GM19238 (cell line): ENCODE data around the gene TFF1.
"Not testable (repeated sequence)": the region's sequence is repeated elsewhere in the genome, so short reads cannot be mapped to it uniquely, and the experiment has no call there.

Experiments used
- DNase-seq: peaks from one replicate; pipeline ENCODE4 v3.0.0; 2011; ENCODE audit warnings: low spot score; ENCODE audit not compliant: insufficient read length

Gene TFF1

DNA sequence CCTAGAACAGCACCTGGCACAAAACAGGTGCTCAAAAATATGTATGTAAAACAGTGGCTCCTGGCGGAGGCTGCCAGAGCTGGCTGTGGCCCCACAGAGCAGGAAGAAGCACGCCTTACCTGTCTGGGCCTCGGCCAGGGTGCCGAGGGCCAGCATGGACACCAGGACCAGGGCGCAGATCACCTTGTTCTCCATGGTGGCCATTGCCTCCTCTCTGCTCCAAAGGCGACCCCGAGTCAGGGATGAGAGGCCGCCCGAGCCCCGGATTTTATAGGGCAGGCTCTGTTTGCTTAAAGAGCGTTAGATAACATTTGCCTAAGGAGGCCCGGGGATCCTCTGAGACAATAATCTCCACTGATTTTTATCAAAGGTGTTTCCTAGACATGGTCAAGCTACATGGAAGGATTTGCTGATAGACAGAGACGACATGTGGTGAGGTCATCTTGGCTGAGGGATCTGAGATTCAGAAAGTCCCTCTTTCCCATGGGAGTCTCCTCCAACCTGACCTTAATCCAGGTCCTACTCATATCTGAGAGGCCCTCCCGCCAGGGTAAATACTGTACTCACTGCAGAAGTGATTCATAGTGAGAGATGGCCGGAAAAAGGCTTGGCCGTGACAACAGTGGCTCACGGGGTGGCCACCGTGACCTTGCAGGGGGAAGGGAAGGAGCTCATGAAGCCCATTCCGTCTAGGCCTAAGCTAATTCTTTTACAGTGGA is at the start of gene TFF1:
Gene TFF1 (minus strand): TSS at position 244 of the 719 bp plus-strand sequence. CDS start 40 bp downstream, at position 204.
- DNase-seq, result no peak

DNA sequence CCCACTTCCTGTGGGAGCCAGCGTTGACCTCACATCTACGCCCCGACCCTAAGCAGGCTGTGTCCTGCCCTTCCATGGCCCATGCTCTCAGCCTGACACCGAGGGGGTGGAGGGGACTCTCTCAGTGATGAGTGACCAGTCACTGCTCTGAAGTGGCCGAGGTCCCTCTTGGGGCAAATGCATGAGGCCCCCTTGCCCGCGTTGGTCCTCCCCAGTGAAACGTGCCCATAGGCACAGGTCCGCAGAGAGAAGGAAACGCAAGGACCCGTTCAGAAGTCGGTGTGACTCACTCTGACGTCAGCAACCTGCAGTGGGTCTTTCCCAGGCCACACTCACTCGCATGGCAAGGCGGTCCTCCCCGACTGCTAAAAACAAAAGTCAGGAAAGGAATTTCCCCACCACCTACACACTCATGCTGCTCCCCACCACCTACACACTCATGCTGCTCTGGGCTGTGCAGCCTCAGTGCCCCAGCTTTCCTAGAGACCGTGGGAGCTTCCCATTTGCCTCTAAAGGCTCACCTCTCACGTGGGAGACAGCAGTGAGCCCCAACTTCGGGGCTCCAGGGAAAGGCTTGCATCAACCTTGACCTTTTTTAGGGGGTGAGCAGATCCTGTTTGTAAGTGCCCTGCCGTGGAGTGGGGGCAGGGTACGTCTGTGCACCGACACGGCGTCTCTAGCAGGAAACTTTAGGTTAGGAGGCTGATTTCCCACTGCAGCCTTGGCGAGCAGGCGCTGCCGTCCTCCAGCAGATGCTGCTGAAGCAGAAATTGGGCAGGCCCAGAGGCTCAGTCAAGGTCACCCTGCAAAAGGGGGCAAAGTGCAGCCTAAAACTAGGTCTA is 48.8 kb upstream of the TFF1 start:
- peak; percentile 75 for DNase-seq

DNA sequence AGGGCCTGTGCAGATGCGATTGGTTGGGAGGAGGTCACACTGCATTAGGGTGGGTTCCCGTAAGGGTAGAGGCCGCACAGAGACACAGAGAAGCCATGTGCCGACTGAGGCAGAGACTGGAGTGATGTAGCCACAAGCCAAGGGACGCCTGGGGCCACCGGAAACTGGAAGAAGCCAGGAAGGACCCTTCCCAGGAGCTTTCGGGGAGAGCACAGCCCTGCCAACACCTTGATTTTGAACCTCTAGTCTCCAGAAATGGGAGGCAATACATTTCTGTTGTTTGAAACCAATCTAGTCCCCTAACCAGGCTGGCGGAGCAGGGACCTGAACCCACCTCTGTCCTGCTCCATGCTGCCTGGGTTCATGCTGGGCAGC is 48.2 kb upstream of the TFF1 start:
- DNase-seq, result no peak

DNA sequence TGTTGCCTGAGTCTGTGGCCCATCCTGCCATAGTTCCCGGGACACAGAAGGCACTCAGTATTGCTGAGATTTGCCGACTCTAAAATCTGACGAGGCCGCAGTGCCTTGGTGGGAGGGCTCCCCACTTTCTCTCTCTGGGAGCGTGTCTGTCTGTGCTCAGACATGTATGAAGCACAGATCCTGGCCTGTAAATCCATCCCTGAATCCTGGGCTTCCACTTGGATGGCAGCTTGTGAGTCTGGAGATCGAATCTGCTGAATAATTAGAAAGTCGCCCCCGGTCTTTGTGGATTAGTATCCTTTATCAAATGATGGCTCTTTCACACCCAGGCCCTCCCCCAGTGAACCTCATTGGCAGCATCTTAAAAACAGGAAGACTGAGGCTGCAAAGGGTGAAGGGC is 47.7 kb upstream of the TFF1 start:
- DNase-seq, result no peak

DNA sequence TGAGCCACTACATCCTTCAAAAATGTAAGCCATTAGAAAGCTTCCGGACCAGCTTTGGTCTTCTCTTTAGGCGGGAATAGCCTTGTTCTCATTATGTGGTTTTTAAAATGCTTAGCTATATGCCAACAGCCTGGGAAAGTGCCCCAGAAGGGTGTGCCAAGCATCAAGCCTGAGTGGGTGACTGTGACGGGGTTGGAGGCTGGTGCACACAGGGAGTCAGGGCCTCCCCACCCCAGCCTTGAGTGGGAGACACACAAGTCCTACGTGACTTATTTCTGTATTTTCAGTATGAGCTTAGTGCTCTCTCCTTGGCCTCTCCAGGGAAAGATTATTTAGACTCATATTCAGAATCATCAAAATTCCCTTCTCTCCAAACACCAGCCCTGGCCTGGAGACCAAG is 47.2 kb upstream of the TFF1 start:
- DNase-seq, result no peak

DNA sequence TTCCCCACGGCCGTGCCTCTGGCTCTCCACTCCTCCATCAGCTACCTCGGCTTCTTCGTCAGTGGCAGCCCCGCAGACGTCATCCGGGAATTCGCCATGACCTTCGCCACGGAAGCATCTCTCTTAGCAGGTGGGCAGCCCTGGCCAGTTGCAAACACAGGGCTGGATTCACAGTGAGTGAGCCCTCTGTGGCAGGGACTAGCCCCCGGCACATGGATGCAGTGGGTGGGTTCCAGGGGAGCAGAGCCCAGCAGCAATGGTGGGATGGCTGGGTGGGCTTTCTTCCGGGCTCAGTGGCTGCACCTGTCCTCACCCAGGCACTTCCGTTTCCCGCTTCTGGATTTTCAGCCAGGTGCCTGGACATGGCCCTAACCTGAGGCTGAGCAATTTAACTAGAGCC is 46.8 kb upstream of the TFF1 start:
- DNase-seq, result no peak

DNA sequence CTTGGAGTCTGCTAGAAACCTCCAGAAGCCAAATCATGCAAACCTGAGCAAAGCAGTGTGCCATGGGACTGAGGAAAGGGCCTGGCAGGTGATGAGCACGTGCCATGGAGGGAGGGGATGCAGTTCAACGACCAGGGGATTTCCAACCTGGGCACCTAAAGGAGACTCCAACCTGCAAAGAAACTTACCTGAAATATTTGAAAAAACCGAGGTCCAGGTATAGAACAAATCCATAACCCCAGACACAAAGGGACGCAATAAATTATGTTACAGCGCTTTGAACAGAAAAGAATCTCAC is 46.2 kb upstream of the TFF1 start:
- no peak for DNase-seq

DNA sequence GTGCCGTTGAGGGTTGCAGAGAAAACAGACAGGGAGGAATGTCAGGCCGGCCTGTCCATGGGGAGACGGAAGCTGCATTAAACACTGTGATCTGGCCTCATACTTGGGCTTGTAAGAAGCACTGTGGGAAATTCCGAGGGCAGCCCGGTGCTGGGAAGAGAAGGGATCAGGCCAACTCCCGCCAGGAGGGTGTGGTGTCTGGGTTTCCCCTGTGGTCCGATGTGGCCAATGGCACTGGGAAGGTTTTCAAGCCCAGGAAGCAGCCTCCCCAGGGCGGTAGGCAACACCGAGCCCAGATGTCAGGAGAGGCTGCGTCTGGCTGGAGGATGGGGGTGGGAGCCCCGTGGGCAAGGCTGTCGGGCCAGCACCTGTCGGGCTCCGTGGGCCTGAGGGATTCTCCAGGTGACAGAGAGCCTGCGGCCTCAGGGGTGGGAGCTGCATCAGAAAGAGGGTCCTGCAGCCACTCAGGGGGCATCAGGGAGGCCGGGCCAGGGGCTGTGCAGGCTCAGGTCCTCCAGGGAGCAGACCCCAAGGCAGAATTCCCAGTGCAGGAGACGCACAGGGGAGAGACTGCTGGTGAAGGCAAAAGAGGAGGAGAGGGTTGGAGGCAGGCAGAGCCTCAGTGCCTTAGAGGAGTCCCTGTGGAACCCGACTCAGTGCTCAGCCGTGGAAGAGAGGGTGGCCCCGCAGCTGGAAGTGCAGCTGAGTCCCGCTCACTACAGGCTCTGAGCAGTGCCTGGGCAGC is 45.7 kb upstream of the TFF1 start:
- DNase-seq, result no peak

DNA sequence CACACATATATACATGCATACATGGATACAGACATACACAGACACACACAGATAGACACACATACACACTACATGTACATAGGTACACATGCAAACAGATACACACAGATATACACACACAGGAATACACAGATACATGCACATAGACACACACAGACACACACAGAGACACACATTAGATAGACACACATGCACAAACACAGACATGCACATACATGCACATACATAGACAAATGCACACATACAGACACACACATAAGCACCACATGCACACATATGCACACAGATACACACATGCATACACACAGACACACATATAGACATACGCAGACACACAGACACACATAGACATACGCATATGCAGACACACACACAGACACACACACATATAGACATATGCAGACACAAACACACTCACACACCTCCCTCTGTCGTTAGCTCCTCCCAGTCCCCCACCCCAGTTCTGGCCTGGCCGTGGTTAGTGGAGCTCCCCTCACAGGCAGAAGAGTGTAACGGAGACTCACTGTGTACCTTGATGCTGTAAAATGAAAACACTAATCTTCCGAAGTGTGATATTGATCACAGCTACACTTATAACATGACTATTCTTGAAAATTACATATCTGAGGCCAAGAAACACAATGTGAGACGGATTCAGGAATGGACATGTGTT is 45.0 kb upstream of the TFF1 start:
- no peak for DNase-seq

DNA sequence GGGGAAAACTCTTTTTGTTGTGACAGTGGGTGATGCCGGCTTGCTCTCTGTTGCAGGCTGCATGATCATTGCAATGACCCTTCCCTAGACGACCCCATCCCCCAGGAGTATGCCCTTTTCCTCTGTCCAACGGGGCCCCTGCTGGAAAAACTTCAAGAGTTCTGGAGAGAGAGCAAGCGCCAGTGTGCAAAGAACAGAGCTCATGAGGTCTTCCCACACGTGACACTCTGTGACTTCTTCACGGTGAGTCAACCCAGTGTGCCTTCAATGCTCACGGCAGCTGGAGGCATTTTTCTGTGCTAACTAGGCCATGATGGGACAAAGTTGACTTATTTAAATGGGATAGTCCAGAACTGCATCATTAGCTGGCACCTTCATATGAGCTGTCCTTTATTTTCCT is 43.0 kb upstream of the TFF1 start:
- no peak for DNase-seq

DNA sequence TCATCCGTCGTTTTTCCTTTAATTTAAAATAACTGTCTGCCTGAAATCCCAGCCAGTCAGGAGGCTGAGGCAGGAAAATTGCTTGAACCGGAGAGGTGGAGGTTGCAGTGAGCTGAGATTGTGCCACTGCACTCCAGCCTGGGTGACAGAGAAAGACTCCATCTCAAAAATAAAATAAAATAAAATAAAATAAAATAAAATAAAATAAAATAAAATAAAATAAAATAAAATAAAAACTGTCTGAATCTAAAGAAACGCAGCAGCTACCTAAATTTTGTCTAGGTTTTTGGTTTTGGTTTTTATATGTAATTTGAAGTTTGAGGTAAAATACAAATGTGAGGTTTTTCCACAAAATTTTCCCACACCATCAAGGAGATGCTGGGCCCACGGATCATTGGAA is 42.4 kb upstream of the TFF1 start:
- not testable (repeated sequence) for DNase-seq

DNA sequence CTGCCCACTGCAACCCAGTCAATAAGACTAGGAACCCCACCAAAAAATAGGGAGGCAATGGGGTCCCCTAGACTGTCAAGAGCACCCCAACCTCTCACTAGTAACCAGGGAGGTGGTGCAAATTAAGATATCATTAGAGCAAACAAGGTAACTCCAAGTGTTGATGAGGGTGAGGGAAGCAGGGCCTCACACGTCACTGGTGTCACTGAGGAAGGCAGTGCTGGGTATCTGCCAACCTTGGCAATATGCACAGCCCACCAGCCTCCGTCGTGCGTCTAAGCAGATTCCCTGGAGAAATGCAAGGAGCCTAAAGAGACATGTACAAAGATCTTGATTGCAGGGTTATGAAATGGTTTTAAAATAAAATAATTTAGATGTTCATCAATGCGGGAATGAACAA is 41.1 kb upstream of the TFF1 start:
- DNase-seq, result no peak

DNA sequence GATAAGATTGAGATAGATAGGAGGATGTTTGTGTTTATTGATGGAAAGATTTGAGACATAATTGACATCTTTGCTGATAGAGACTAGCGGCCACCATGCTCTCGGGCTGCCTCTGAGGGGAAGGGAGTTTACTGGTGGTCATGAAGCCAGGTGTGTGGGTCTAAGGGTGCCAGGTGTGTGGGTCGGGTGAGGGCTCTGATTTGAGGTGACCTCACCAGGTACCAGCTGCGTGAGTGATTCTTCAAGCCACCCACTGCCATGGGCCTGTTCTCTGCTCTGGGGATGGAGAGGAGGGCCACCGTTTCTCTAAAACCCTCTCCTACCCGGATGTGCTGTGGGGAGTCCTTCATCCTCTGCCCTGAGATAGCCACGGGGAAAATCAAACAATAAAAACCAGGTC is 40.5 kb upstream of the TFF1 start:
- no peak for DNase-seq

DNA sequence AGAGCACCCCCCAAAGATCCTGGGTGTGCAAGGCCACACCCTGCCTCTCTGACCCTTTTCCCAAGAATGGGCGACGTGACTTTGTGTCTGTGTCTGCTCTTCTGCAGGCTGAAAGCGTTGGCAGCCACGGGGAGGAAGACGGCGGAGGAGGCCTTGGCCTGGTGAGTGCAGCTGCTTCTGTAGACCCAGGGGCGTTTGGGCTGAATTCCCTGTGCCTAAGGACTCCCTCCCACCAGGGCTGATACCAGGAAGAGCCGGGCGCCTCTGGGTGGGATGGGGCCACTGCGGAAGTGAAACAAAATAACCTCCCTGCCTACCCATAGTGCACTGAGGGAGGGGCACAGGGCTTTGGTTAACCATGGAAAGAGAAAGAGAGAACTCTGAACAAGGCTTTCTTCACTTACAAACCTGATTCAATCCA is 39.9 kb upstream of the TFF1 start:
- DNase-seq, result no peak

DNA sequence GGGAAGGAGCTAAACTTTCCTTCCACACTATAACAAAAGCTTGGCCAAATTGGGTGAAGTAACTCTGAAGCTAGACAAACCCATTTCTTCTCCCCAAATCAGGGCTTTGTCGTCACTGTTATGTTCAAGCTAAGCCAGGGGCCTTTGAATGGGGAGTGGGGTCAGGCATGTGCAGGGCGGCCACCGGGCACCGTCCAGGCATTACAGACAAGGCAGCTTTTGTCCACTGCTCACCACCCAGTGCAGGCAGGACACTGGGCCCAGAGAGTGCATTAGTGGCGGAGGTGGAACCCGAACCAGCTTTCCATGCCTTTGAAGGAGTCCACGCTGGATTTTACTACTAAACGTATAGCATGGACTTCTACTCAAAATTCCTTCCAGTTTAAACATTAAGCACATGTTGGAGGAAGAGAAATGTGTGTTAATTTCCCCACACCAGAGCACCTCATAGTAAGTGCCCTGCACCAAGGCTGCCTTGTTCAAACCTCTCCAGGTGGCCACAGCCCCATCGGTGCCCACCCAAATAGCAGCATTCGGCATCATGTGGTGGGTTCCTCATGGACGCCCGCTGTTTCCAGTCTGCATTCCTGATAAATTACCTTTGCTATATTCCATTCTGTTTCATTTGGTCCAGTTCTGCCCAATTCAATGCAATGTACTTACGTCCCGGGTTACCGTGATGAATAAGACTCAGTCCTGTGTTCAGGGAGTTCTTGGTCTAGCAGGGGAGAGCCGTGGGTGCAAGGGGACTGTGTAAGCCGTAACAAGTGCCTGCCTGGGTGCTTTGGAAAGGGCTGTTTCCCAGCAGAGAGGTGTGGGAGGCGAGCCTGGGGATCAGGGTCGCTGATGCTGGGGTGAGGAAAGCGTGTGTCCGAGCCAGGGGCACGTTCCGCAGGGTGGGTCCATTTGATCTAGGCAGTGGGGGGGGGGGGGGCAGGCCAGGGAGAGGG is 39.0 kb upstream of the TFF1 start:
- DNase-seq, result no peak

DNA sequence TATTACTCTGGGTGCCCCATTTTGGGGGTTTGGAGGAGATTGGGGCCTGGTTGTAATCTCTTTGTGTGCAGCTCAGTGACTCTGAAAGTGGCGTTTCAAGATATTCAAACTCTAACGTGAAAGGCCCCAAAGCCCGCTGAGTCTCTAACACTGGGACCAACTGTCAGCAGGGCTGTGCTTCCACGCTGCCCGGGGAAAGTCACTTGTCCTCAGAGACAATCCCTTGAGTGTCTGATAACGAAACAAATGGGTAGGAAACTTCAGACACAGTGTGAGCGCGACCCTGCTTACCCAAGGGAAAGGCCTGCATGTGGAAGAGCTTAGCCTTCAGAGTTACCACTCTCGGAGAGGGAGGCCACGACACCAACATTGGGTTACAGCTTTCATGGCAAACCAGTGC is 38.2 kb upstream of the TFF1 start:
- no peak for DNase-seq

DNA sequence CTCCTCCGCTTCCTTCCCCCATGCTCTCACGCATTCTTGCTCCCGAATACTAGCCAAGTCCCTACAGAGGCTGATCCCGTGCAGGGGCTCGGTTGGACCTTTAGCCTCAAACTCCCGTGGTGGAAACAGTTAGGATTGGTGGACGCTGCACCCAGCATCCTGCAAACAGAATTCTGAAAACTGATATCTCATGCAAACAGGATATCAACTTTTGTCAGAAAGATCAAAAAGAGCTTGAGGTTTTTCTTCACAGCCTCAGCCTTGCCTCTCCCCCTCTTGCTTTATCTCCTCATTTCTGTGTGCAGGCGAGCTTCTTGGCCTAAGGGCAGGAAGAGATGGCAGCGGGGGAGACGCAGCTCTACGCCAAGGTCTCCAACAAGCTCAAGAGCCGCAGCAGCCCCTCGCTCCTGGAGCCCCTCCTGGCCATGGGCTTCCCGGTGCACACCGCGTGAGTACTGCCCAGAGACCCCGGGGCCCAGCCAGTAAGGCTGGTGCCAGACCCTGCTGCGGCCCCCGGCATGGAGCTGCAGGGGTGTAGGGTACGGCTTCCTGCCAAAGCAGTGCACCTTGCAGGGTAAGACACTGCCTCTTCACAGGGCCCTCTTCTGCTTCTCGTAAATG is 37.4 kb upstream of the TFF1 start, which contains the start of gene UBASH3A:
Gene UBASH3A (plus strand): TSS at position 292 of the 621 bp plus-strand sequence. CDS start 44 bp downstream, at position 336.
- DNase-seq, result no peak

DNA sequence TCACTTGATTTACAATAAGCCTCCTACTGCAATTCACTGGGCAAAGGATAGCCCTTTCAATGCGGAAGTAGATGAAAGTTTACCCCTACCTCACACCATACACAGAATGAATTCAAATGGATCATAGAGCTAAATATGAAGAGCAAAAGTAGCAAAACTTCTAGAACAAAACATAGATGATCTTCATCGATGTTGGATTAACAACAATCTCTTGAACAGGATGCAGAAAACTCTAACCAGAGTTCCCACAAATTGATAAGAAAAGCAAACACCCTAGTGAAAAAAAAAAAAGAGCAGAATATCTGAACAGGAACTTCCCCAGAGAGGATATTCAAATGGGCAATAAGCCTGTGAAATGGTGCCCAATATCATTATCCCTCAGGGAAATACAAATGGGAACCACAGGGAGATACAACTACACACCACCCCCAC is 35.5 kb upstream of the TFF1 start:
- DNase-seq, result no peak

DNA sequence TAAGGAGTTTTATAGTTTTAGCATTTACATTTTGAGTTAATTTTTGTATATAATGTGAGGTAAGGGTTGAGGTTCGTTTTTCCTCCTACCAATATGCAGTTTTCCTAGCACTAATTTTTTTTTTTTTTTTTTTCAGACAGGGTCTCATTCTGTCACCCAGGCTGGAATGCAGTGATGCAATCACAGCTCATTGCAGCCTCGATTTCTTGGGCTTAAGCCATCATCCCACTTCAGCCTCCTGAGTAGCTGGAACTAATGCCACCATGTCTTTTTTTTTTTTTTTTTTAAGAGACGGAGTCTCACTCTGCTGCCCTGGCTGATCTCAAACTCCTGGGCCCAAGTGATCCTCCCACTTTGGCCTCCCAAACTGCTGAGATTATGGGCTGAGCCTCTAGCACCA is 34.8 kb upstream of the TFF1 start:
- DNase-seq, result no peak

DNA sequence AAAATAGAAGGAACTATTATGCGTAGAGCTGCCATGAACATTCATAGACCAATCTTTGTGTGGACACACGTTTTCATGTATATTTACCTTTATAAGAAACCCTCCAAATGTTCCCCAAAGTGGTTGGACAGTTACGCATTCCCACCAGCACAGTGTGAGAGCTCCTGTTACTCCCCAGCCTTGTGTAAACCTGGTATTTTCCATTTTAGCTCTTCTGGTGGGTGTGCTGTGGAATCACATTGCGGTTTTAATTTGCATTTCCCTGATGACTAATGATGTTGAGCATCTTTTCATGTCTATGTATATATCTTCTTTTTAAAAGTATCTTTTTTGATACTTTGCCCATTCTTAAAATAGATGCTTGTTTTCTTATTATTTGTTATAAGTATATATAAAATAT is 34.2 kb upstream of the TFF1 start:
- no peak for DNase-seq
